Natural killer cell (primary cell): ENCODE data around the gene ADGRV1. TPM values are rescaled to one million over a fixed set of nuclear protein-coding genes. Genes with fewer than 3 reads are reported as not detected.

Experiments used
- ATAC-seq, 3 donors: fragments of 150-1000 bp in 2 of 3; fragments of 200-7000 bp in 1 of 3; cut with Tn5 transposase; 1 replicate in 1 of 3; 2 replicates in 2 of 3; pipeline ENCODE4 v1.10.0; 2021; ENCODE audit warnings: mild to moderate bottlenecking in 2 of 3, moderate library complexity in 2 of 3
- DNase-seq, 2 donors: peaks; one replicate each; pipeline versions ENCODE4 v3.0.0 to v3.0.0-alpha.2; 2013 to 2021; ENCODE audit warnings: mixed read lengths in 1 of 2
- H3K27ac ChIP-seq: one replicate; pipeline ENCODE4 v1.5.1; 2013; ENCODE audit warnings: mild to moderate bottlenecking, low read length
- H3K27me3 ChIP-seq: one replicate; pipeline ENCODE4 v1.6.1; 2013; ENCODE audit warnings: low read length; ENCODE audit not compliant: control insufficient read depth, insufficient read depth
- H3K36me3 ChIP-seq: one replicate; pipeline ENCODE4 v1.6.1; 2013; ENCODE audit warnings: low read length; ENCODE audit not compliant: control insufficient read depth, insufficient read depth
- H3K4me1 ChIP-seq: one replicate; pipeline ENCODE4 v1.6.1; 2013; ENCODE audit warnings: low read length; ENCODE audit not compliant: control insufficient read depth, insufficient read depth
- H3K4me3 ChIP-seq: one replicate; pipeline ENCODE4 v1.5.1; 2013; ENCODE audit warnings: low read length
- H3K9me3 ChIP-seq: one replicate; pipeline ENCODE4 v1.6.1; 2013; ENCODE audit warnings: low read length; ENCODE audit not compliant: control insufficient read depth, insufficient read depth
- H3K27ac Mint-ChIP-seq, 2 donors: one replicate each; pipeline ENCODE4 v1.8.0; 2022; ENCODE audit warnings: mild to moderate bottlenecking in 2 of 2, mixed read lengths in 2 of 2, moderate library complexity in 1 of 2
- H3K27me3 Mint-ChIP-seq, 2 donors: one replicate each; pipeline ENCODE4 v1.8.0; 2022; ENCODE audit warnings: low read depth in 2 of 2, mixed read lengths in 2 of 2
- H3K36me3 Mint-ChIP-seq: one replicate; pipeline ENCODE4 v1.8.0; 2022; ENCODE audit warnings: mixed read lengths
- H3K4me1 Mint-ChIP-seq, 2 donors: one replicate each; pipeline ENCODE4 v1.8.0; 2022; ENCODE audit warnings: mixed read lengths in 2 of 2
- H3K4me3 Mint-ChIP-seq: one replicate; pipeline ENCODE4 v1.8.0; 2022; ENCODE audit warnings: mild to moderate bottlenecking, moderate library complexity, mixed read lengths
- H3K9me3 Mint-ChIP-seq, 2 donors: one replicate each; pipeline ENCODE4 v1.8.0; 2022; ENCODE audit warnings: mixed read lengths in 2 of 2
- CTCF ChIP-seq: fragments of 200-600 bp; IDR thresholded peaks from one replicate; pipeline ENCODE4 v1.8.0; 2022; ENCODE audit warnings: antibody characterized with exemption
- WGBS: methylation state at CpG from one replicate; pipeline ENCODE4 v1.1.7; 2013; ENCODE audit warnings: missing lambda C conversion rate; ENCODE audit not compliant: insufficient coverage; 5-methylcytosine and 5-hydroxymethylcytosine counted together
- intact Hi-C: fragments of 100-400 bp; cut with micrococcal nuclease; formaldehyde crosslinking; loops from one replicate; pipeline ENCODE4 v1.14.2; 2022
- total RNA-seq, 4 donors: library from RNA; stranded (reverse); fragments of 120-200 nt in 1 of 4; gene quantifications; one replicate each; pipeline versions ENCODE4 v1.2.3 to v1.2.4, GENCODE V29; 2013 to 2022

The ADGRV1 gene
- total RNA-seq, 3 donors from 2014 or later (not counting 1 experiment from before 2014, with no cell fraction given): 0.50 to 0.71 TPM; not detected in 1

GRCh38 chr5:90546216-90546837 is 12.3 kb upstream of the ADGRV1 start:
- no peaks in the 10 kb centered on the region for H3K4me1 Mint-ChIP-seq
- no peak overlapping the region for H3K4me3 ChIP-seq
- no peak overlapping the region for H3K27ac Mint-ChIP-seq
- no peaks in the 10 kb centered on the region for H3K4me1 ChIP-seq
- peaks cover 22 to 25% of the 10 kb centered on the region in 2 donors for H3K27me3 Mint-ChIP-seq
- no peaks in the 10 kb centered on the region for H3K36me3 ChIP-seq
- no peak for TF ChIP-seq CTCF
- H3K9me3 ChIP-seq: no peaks in the 10 kb centered on the region
- intact Hi-C loops: no loop called here
- H3K27me3 ChIP-seq: peaks cover 3% of the 10 kb centered on the region
- DNase-seq (no peak), ATAC-seq (no peak)
- 100% methylated on average over 1 of the region's 4 CpGs for WGBS
- no peaks in the 10 kb centered on the region for H3K36me3 Mint-ChIP-seq
- H3K27ac ChIP-seq: no peak overlapping the region
- no peaks in the 10 kb centered on the region for H3K9me3 Mint-ChIP-seq
- no peak overlapping the region for H3K4me3 Mint-ChIP-seq

GRCh38 chr5:90547072-90547536 is 11.5 kb upstream of the ADGRV1 start:
- Histone ChIP-seq H3K36me3 (no peaks in the 10 kb centered on the region), H3K27me3 (peaks cover 3% of the 10 kb centered on the region), H3K4me3 (no peak overlapping the region), H3K9me3 (no peaks in the 10 kb centered on the region), H3K4me1 (no peaks in the 10 kb centered on the region), H3K27ac (no peak overlapping the region)
- Mint-ChIP-seq H3K27ac (no peak overlapping the region), H3K27me3 (peaks cover 18 to 29% of the 10 kb centered on the region in 2 donors), H3K4me3 (no peak overlapping the region), H3K4me1 (no peaks in the 10 kb centered on the region), H3K9me3 (no peaks in the 10 kb centered on the region), H3K36me3 (no peaks in the 10 kb centered on the region)
- ATAC-seq: no peak
- no peak for DNase-seq
- no CpG with 5 or more reads among the region's 1 CpG for WGBS
- TF ChIP-seq CTCF: no peak
- intact Hi-C loops: no loop called here

GRCh38 chr5:90548069-90548593 is 10.5 kb upstream of the ADGRV1 start:
- ATAC-seq: no peak
- peaks cover 3% of the 10 kb centered on the region for H3K27me3 ChIP-seq
- no peak for TF ChIP-seq CTCF
- H3K4me1 Mint-ChIP-seq: no peaks in the 10 kb centered on the region
- H3K36me3 ChIP-seq: no peaks in the 10 kb centered on the region
- H3K27ac ChIP-seq: no peak overlapping the region
- intact Hi-C loops: no loop called here
- peaks cover 22 to 30% of the 10 kb centered on the region in 2 donors for H3K27me3 Mint-ChIP-seq
- no peaks in the 10 kb centered on the region for H3K4me1 ChIP-seq
- H3K4me3 Mint-ChIP-seq: no peak overlapping the region
- H3K36me3 Mint-ChIP-seq: no peaks in the 10 kb centered on the region
- DNase-seq: no peak
- H3K9me3 ChIP-seq: no peaks in the 10 kb centered on the region
- 74% methylated on average over 5 of the region's 5 CpGs for WGBS
- no peak overlapping the region for H3K4me3 ChIP-seq
- no peaks in the 10 kb centered on the region for H3K9me3 Mint-ChIP-seq
- H3K27ac Mint-ChIP-seq: no peak overlapping the region

- no peaks in the 10 kb centered on the region for H3K36me3 Mint-ChIP-seq
- Histone ChIP-seq H3K27ac (no peak overlapping the region), H3K9me3 (no peaks in the 10 kb centered on the region), H3K27me3 (peaks cover 3% of the 10 kb centered on the region), H3K4me3 (no peak overlapping the region), H3K4me1 (no peaks in the 10 kb centered on the region), H3K36me3 (no peaks in the 10 kb centered on the region)
- no peaks in the 10 kb centered on the region for H3K4me1 Mint-ChIP-seq
- no peak overlapping the region for H3K4me3 Mint-ChIP-seq
- TF ChIP-seq CTCF: no peak
- no peak overlapping the region for H3K27ac Mint-ChIP-seq
- no peaks in the 10 kb centered on the region for H3K9me3 Mint-ChIP-seq
- DNase-seq (no peak), ATAC-seq (no peak)
- H3K27me3 Mint-ChIP-seq: peaks cover 23 to 27% of the 10 kb centered on the region in 2 donors
- intact Hi-C loops: no loop called here
These were observed 9.4 kb upstream of the ADGRV1 start for GRCh38 chr5:90549223-90549622.
